Kidney tubule cell (primary cell): ENCODE measurements around the gene TAS2R41.
"Not testable (repeated sequence)": the region's sequence is repeated elsewhere in the genome, so short reads cannot be mapped to it uniquely, and the experiment has no call there.

Experiments
- DNase-seq: peaks from one replicate; pipeline ENCODE4 v3.0.0-alpha.2; 2018; ENCODE audit warnings: low spot score

TAS2R41 gene

GRCh38 chr7:143519411-143520131 is 41.9 kb downstream of the TAS2R41 start:
- DNase-seq = peak; percentile 52

- not testable (repeated sequence) for DNase-seq
These were observed 44.7 kb downstream of the TAS2R41 start for GRCh38 chr7:143522309-143522916.
